Measurements from ENCODE around the gene RIN3.

DNA sequence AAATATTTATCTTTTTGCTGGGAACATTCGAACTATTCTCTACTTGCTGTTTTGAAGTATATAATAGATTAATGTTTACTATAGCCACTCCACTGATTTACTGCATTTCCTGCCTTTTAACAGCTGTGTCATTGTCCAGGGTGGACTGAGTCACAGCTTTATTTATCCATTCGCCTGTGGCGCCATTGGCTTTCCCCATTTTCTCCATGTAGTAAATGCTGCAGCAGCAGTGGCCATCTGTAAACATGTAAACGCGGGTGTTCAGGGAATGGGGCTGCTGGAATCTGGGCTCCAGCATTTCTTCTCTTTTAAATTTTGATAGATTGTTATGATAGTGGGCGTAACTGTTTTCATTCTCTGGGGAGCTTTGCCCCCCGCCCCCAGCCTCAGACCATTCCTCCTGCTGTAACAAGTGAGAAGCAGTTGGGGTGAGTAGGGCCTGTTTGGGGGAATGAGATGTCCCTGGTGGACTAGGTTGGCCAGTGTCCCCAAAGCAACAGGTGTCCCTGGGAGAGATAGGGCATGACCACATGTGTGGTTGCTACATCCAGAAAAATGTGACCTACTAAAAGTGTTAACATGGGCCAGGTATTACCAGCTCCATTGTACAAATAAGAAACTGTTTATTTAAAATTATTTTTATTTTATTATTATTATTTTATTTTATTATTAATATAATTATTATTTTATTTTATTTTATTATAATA is 32.9 kb downstream of the RIN3 start:
- TF ChIP-seq CTCF (IDR thresholded peaks at IDR 0.05) (no peak), POLR2A (IDR thresholded peaks at IDR 0.05) (no peak)

All from adrenal gland (tissue), 5 donors.